Activated CD4-positive, alpha-beta T cell treated with anti-CD3 and anti-CD28 coated beads, Interleukin-2, Interleukin-4, amounts not matched to agents 100 ng/mL and 50 ng/mL, durations not matched to agents 16 hours and 8 hours (primary cell): Measurements from ENCODE around the gene EIF1.
"Not testable (repeated sequence)": the region's sequence is repeated elsewhere in the genome, so short reads cannot be mapped to it uniquely, and the experiment has no call there.

Experiments
- DNase-seq: peaks from one replicate; pipeline ENCODE4 v3.0.0-alpha.2; 2020; ENCODE audit warnings: low spot score

EIF1 gene

DNA sequence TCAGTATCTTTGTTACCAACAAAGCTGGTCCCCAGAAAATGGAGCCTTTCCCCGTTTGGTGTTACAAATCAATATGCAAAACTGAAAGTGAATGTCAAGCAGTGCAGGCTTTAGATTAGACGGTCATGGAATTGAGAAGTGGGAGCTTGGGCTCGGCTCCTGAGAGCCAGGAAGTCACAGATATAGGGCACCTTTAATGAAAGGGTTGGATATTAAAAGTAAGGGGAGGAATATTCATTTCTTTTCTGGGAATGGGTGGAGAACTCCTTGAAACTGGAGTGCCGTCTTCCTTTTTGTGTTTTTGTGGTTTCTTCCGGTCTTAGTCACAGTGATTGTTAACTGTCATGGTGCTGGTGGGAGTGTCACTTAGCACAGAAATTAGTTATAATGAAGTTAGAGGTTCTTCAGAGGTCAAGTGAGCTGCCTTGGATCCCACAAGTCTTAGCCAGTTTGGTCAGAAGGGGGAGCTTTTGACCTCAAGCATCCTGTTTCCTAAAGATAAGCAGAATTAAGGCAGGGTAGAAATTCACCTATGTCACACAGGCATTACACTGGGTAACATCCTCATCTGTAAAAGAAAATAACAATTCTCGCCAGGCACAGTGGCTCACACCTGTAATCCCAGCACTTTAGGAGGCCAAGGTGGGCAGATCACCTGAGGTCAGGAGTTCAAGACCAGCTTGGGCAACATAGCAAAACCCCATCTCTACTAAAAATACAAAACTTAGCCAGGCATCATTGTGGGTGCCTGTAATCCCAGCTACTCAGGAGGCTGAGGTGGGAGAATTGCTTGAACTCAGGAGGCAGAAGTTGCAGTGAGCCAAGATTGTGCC lies 9.6 kb upstream of the EIF1 start:
- DNase-seq: peak; percentile 90

DNA sequence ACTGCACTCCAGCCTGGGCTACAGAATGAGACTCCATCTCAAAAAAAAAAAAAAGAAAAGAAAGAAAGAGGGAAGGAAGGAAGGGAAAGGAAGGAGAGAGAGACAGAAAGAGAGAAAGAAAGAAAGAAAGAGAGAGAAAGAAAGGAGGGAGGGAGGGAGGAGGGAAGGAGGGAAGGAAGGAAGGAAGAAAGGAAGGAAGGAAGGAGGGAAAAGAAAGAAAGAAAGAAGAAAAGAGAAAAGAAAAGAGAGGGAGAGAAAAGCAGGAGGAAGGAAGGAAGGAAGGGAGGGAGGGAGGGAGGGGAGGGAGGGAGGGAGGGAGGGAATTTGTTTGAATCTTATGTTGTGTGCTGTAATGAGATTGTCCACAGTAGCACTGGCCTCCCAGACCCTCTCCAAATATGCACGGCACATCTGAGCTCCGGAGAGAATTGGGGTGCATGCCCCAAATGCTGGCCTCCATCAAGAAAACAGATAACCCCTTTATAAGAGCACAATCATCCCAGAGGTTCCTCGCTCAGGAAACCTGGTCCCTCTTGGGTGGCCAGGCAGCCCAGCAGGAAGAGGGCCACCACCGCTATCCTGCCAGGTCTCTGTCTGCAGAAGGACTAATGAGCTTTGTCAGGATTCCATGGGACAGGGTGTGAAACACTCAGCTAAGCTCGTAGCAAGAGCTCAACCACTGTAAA lies 8.8 kb upstream of the EIF1 start:
- no peak for DNase-seq

DNA sequence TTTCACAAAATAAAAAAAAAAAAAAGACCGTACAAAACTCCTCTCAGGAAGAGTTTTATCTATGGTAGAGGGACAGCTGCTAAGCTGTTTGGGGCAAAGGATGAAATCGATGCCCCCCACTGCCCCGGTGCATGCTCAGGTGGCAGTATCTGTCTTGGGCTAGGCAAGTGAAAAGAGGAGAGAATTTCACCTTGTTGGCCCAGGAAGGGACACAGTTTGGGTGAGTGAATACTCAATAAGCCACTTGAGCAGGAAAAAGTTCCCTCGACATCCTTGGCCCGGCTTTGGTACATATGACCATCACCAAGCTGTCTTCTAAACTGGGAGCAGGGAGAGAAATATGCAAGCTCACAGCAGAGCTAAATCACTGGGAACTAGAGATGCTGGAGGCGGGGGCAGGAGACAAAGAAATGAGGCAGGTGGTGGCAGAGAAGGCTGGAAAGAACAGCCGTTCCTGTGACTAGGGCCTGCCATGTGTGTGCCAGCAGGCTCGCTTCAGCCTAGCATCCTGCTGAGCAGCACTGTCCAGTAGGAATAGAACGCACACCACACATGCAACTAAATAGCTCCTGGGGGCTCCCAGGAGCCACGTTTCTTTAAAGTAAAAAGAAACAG lies 8.2 kb upstream of the EIF1 start:
- no peak for DNase-seq

GRCh38 chr17:41681776-41682175 lies 6.9 kb upstream of the EIF1 start:
- no peak for DNase-seq

GRCh38 chr17:41682631-41683030 lies 6.1 kb upstream of the EIF1 start:
- DNase-seq: no peak

GRCh38 chr17:41683441-41684007 lies 5.2 kb upstream of the EIF1 start:
- no peak for DNase-seq

GRCh38 chr17:41684035-41684434 lies 4.7 kb upstream of the EIF1 start:
- DNase-seq: no peak

DNA sequence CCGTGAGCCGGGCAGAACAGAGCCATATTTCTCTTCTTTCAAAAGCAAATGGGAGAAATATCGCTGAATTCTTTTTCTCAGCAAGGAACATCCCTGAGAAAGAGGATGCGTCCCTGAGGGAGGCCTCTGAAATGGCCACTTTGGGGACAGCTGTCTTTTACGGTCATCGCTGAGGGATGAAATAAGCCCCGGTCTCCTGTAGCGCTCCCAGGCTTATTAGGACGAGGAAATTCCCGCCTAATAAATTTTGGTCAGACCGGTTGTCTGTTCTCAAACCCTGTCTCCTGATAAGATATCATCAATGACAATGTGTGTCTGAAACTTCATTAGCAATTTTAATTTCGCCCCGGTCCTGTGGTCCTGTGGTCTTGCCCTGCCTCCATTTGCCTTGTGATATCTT lies 2.9 kb upstream of the EIF1 start:
- not testable (repeated sequence) for DNase-seq

- DNase-seq: no peak
These were observed 2.4 kb upstream of the EIF1 start for GRCh38 chr17:41686281-41686680.

GRCh38 chr17:41687828-41688640 lies 651 bp upstream of the EIF1 start:
- peak; percentile 60 for DNase-seq

- DNase-seq: peak; percentile 72
These were observed 1.0 kb downstream of the EIF1 start for GRCh38 chr17:41689497-41690299.

- DNase-seq: no peak
These were observed 1.8 kb downstream of the EIF1 start for GRCh38 chr17:41690497-41690896.

- DNase-seq: no peak
These were observed 2.5 kb downstream of the EIF1 start for GRCh38 chr17:41691031-41691777.

- DNase-seq: no peak
These were observed 4.2 kb downstream of the EIF1 start for GRCh38 chr17:41692722-41693521.

GRCh38 chr17:41695134-41695661 lies 6.5 kb downstream of the EIF1 start:
- DNase-seq: no peak

GRCh38 chr17:41695954-41696757 lies 7.5 kb downstream of the EIF1 start:
- DNase-seq: peak; percentile 73

DNA sequence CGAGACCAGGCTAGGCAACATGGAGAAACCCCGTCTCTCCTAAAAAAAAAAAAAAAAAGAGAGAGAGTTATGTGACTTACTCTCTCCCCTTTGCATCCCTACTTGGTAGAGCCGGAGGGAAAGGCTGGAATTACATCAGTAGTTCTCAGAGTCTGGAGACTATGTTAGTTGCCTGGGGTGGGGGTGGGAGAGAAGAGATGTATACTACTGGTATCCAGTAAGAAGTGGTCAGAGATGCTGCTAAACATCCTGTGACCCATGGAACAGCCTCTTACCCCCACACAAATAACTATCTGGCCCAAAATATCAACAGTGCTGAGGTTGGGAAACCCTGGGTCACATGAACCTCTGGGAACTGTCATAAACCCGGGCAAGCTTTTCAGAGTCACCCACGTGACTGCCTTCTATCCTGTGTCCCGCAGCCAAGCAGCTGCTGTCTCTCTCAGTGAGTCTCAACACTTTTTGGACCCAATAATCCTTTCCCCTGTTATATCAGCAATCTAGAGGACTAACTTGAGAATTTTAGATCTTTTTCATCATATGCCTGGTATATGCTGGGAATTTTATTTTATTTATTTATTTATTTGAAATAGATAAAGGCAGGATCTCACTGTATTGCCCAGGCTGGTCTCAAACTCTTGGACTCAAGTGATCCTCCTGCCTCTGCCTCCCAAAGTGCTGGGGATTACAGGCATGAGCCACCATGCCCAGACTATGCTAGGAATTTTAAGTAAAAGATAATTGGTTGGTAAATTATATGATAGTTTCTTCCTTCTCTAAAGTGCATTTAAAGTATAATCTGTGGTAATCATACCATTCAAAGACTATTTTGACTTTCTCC lies 8.7 kb downstream of the EIF1 start:
- no peak for DNase-seq
